PC-3 (cell line): Measurements from ENCODE around the gene HAPLN3.

Source experiments
- EZH2 ChIP-seq: fragments of 300-600 bp; sonication (generic); IDR thresholded peaks from one replicate; pipeline ENCODE4 v1.6.1; 2017; ENCODE audit warnings: antibody characterized with exemption, mild to moderate bottlenecking, low read length; ENCODE audit not compliant: unreplicated experiment
- EZH2phosphoT487 ChIP-seq: fragments of 300-600 bp; sonication (generic); IDR thresholded peaks from 2 replicates; pipeline ENCODE4 v1.6.1; 2018; ENCODE audit warnings: mild to moderate bottlenecking, antibody characterized with exemption, low read length, borderline replicate concordance

DNA sequence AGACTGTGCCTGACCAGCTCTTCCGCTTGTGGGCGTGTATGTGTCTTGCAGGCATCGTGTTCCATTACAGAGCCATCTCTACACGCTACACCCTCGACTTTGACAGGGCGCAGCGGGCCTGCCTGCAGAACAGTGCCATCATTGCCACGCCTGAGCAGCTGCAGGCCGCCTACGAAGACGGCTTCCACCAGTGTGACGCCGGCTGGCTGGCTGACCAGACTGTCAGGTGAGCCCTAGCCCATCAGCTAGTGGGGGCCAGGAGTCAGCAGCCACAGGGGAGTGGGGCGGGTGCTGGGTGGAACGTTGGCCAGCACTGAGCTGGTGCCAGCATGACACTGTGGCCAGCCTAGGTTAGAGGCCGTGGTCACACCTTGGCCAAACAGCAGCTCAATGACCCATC is 55.4 kb downstream of the HAPLN3 start:
- TF ChIP-seq EZH2 (no peak), EZH2phosphoT487 (no peak)
